WTC11 (cell line): ENCODE measurements around the gene BASP1. TPM values are rescaled to one million over a fixed set of nuclear protein-coding genes. Genes with fewer than 3 reads are reported as not detected.
"Not testable (repeated sequence)": the region's sequence is repeated elsewhere in the genome, so short reads cannot be mapped to it uniquely, and the experiment has no call there.

Source experiments
- ATAC-seq: fragments of 200-7000 bp; cut with Tn5 transposase; 2 replicates; pipeline ENCODE4 v1.10.0; 2021; ENCODE audit warnings: mild to moderate bottlenecking, moderate library complexity
- CTCF ChIA-PET: fragments of 300-600 bp; sonication (Branson Sonifier 250); formaldehyde crosslinking; loops from one replicate; lab custom pipeline; 2021; ENCODE audit warnings: antibody characterized with exemption; lab: Charles Lee
- POLR2A ChIA-PET: fragments of 350-600 bp; sonication (Branson Sonifier 250); formaldehyde crosslinking; loops from one replicate; lab custom pipeline; 2021; ENCODE audit warnings: antibody characterized with exemption; lab: Charles Lee
- DNase-seq: peaks from one replicate; pipeline ENCODE4 v3.0.0; 2021; ENCODE audit warnings: low spot score
- H3K27ac Mint-ChIP-seq: 2 replicates; pipeline ENCODE4 v1.8.0; 2021; ENCODE audit warnings: mixed read lengths
- H3K27me3 Mint-ChIP-seq: 2 replicates; pipeline ENCODE4 v1.8.0; 2021; ENCODE audit warnings: low read depth, mild to moderate bottlenecking, moderate library complexity, mixed read lengths
- H3K36me3 Mint-ChIP-seq: 2 replicates; pipeline ENCODE4 v1.8.0; 2021; ENCODE audit warnings: mixed read lengths
- H3K4me1 Mint-ChIP-seq: 2 replicates; pipeline ENCODE4 v1.8.0; 2022; ENCODE audit warnings: mixed read lengths
- H3K4me3 Mint-ChIP-seq: 2 replicates; pipeline ENCODE4 v1.8.0; 2021; ENCODE audit warnings: mild to moderate bottlenecking, moderate library complexity, mixed read lengths
- H3K9me3 Mint-ChIP-seq: 2 replicates; pipeline ENCODE4 v1.8.0; 2021; ENCODE audit warnings: mixed read lengths
- AR ChIP-seq: fragments of 250-450 bp; sonication (Bioruptor Pico); IDR thresholded peaks from 2 replicates; pipeline ENCODE4 v1.9.0; 2021; ENCODE audit warnings: mild to moderate bottlenecking
- CREB1 ChIP-seq: sonication (generic); formaldehyde crosslinking; IDR thresholded peaks from 2 replicates; pipeline ENCODE4 v1.8.0; 2023; ENCODE audit warnings: mild to moderate bottlenecking, missing genetic modification reagents
- CTCF ChIP-seq: fragments of 200-600 bp; IDR thresholded peaks from 2 replicates; pipeline ENCODE4 v1.8.0; 2022; ENCODE audit warnings: antibody characterized with exemption
- ESRRA ChIP-seq: sonication (generic); formaldehyde crosslinking; IDR thresholded peaks from 2 replicates; pipeline ENCODE4 v1.8.1; 2022; ENCODE audit warnings: mild to moderate bottlenecking, missing genetic modification reagents, borderline replicate concordance
- GABPB1 ChIP-seq: sonication (generic); formaldehyde crosslinking; IDR thresholded peaks from 2 replicates; pipeline ENCODE4 v1.8.1; 2023; ENCODE audit warnings: mild to moderate bottlenecking, missing genetic modification reagents
- NFYB ChIP-seq: sonication (generic); formaldehyde crosslinking; conservative IDR thresholded peaks from 2 replicates; pipeline ENCODE4 v1.8.0; 2022; ENCODE audit warnings: low read depth, missing genetic modification reagents
- PRDM15 ChIP-seq: sonication (generic); formaldehyde crosslinking; IDR thresholded peaks from 2 replicates; pipeline ENCODE4 v1.8.0; 2022; ENCODE audit warnings: missing genetic modification reagents
- PREB ChIP-seq: sonication (generic); formaldehyde crosslinking; IDR thresholded peaks from 2 replicates; pipeline ENCODE4 v1.8.1; 2022; ENCODE audit warnings: mild to moderate bottlenecking, missing genetic modification reagents, moderate library complexity, borderline replicate concordance
- SP1 ChIP-seq: sonication (generic); formaldehyde crosslinking; conservative IDR thresholded peaks from 2 replicates; pipeline ENCODE4 v1.8.1; 2022; ENCODE audit warnings: missing genetic modification reagents
- TEAD1 ChIP-seq: sonication (generic); formaldehyde crosslinking; IDR thresholded peaks from 2 replicates; pipeline ENCODE4 v1.8.0; 2022; ENCODE audit warnings: mild to moderate bottlenecking, missing genetic modification reagents
- TEAD4 ChIP-seq: sonication (generic); formaldehyde crosslinking; IDR thresholded peaks from 2 replicates; pipeline ENCODE4 v1.8.0; 2022; ENCODE audit warnings: mild to moderate bottlenecking, missing genetic modification reagents
- ZNF263 ChIP-seq: sonication (generic); formaldehyde crosslinking; IDR thresholded peaks from 2 replicates; pipeline ENCODE4 v1.8.1; 2022; ENCODE audit warnings: low read depth, mild to moderate bottlenecking, moderate library complexity, missing genetic modification reagents
- total RNA-seq: library from RNA; stranded (reverse); gene quantifications from 3 replicates; pipeline ENCODE4 v1.2.3, GENCODE V29; 2021

The BASP1 gene
- total RNA-seq, 1 experiment from 2014 or later = 108 TPM

GRCh38 chr5:17257705-17258273, 40.4 kb downstream of the BASP1 start (continued):
- TF ChIP-seq PRDM15 (CRISPR knock-in tag) (no peak), TEAD4 (CRISPR knock-in tag) (no peak), AR (CRISPR knock-in tag) (no peak), GABPB1 (CRISPR knock-in tag) (no peak), SP1 (no peak), CREB1 (CRISPR knock-in tag) (no peak), TEAD1 (no peak), PREB (CRISPR knock-in tag) (no peak), CTCF (no peak)

- TF ChIP-seq ESRRA (CRISPR knock-in tag) = no peak
- TF ChIP-seq ZNF263 = no peak
- no peak for TF ChIP-seq NFYB (CRISPR knock-in tag)
- TF ChIP-seq, all 79 proteins: peak for 0
- DNase-seq (no peak), ATAC-seq (no peak)
- Mint-ChIP-seq H3K27ac (peak overlapping the region; percentile 46; the same call in 1 of the 2 replicates), H3K4me1 (peaks cover 67% of the 10 kb centered on the region), H3K9me3 (peaks cover 16% of the 10 kb centered on the region), H3K27me3 (no peaks in the 10 kb centered on the region), H3K4me3 (no peak overlapping the region), H3K36me3 (peaks cover 47% of the 10 kb centered on the region)
- ChIA-PET CTCF (interaction anchor here (2.2 kb wide), 1 partner anchor 42 kb away, joined by 8 read pairs; no protein-coding TSS in a partner anchor), POLR2A (no interaction called here)
Measured at GRCh38 chr5:17258431-17258830, 41.0 kb downstream of the BASP1 start.

GRCh38 chr5:17259012-17259411, 41.6 kb downstream of the BASP1 start:
- H3K27me3 Mint-ChIP-seq, CTCF ChIA-PET: not testable (repeated sequence)
- H3K36me3 Mint-ChIP-seq = peaks cover 51% of the 10 kb centered on the region

More at GRCh38 chr5:17259012-17259411, 41.6 kb downstream of the BASP1 start:
- Mint-ChIP-seq H3K9me3 (peaks cover 16% of the 10 kb centered on the region), H3K27ac (0 out of 2 replicates have a peak overlapping the region, but pooled peaks have one; percentile 46), H3K4me1 (peaks cover 70% of the 10 kb centered on the region)
- DNase-seq, H3K4me3 Mint-ChIP-seq, POLR2A ChIA-PET, ATAC-seq: not testable (repeated sequence)
